SKM-1 (cell line): ENCODE data around the gene AKT2.

ENCODE experiments used
- DNase-seq: peaks from one replicate; lab custom pipeline; 2025; ENCODE audit not compliant: unreplicated experiment; lab: John Stamatoyannopoulos, UW

The AKT2 gene

DNA sequence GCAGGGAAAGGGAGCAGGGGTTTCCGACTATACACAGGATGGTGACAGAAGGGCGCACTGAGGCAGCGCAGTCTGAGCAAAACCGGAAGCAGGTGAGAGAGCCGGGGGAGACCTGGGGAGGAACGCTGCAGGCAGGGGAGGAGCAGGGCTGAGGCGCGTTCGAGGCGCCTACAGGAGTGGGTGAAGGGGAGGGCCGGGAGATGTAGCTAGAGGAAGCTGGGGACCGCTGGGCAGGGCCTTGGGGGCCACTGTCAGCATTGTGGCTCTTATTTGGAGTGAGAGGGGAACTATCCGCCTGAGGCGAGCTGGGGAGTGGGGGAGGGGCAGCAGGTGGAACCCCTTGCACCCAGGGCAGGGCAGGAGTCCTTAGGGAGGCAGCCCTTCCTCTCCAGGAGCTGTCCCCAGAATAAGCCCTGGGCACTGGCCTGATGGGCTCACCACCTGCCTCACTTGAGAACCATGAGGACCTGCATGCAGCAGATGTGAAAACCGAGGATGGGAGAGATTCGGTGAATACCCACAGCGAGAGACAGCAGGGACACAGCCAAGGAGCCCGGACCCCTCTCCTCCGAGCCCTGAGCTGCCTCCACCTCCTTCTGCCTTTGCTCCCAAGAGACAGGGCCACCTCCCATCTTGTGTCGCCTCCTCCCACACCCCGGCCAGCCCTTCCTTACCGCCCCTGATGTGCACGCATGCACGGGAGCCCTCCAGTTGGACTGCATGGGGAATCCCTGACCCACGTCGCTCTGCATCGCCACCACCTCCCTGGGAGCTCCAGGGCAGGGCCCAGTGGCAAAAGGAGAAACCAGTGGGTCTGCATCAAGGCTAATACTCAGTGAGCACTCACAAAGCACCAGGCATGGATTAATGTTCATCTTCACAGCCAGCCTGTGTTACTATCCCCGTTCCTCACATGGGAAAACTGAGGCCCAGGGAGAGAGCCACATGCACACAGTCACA, 10.3 kb downstream of the AKT2 start:
- no peak for DNase-seq

DNA sequence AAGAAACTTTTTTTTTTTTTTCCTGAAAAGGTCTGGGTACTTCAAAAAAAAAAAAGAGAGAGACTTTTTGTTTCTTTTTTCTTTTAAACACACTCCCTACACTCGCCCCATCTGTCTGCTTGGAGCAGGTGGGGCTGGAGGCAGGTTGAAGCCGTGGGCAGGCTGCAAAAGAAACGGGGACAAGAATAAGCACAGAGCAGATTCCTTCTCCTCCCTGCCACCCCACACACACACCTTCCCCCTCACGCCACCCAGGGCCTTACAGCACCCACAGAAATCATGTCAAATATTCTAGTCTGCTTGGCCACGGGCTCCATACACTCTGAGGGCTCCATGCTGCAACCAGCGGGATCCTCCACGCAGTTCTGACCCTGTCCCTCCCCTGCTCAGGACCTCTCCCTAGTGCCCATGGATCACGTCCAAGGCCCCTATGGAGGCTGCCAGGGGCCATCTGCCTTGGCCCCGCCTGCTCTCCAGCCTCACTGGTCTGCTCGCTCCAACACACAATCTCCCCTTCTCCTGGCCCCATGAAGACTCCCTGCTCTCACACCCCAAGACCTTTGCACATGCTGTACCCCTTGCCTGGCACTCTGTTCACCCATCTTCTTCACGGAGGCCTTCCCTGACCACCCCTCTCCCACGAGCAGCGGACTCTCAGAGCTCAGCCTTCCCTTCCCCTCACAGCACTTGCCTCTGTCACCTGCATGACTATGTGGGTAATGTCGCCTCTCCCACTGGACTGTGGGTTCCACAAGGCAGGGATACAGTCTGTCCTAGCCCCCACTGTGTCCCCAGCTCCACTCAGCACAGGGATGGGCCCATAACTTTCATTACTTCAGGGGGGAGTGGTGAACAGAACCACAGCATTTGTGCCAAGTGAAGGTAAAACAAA, 11.4 kb downstream of the AKT2 start:
- DNase-seq = no peak

DNA sequence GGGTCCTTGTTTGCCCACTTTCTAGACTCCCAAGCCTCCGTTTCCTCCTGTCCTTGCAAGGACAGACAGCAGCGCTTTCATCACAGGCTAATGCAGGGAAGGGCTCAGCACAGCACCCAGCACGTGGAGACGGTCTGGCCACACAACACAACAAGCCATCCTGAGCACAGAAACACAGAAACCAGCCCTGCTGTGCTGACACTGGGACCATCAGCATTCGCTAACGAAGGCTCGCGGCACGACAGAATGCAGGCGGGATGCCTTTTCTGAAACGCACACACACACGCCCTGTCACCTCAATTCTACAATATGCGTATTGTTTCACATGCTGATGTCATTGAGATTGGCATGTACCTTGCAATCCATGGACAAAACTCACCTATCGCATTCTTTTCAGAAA, 12.9 kb downstream of the AKT2 start:
- DNase-seq = no peak

- no peak for DNase-seq
Measured at GRCh38 chr19:40271706-40272105, 13.4 kb downstream of the AKT2 start.

- DNase-seq = no peak
Measured at GRCh38 chr19:40270362-40271089, 14.6 kb downstream of the AKT2 start.

- DNase-seq = no peak
Measured at GRCh38 chr19:40269216-40269940, 15.8 kb downstream of the AKT2 start.

- DNase-seq = no peak
Measured at GRCh38 chr19:40267601-40267997, 17.5 kb downstream of the AKT2 start.

DNA sequence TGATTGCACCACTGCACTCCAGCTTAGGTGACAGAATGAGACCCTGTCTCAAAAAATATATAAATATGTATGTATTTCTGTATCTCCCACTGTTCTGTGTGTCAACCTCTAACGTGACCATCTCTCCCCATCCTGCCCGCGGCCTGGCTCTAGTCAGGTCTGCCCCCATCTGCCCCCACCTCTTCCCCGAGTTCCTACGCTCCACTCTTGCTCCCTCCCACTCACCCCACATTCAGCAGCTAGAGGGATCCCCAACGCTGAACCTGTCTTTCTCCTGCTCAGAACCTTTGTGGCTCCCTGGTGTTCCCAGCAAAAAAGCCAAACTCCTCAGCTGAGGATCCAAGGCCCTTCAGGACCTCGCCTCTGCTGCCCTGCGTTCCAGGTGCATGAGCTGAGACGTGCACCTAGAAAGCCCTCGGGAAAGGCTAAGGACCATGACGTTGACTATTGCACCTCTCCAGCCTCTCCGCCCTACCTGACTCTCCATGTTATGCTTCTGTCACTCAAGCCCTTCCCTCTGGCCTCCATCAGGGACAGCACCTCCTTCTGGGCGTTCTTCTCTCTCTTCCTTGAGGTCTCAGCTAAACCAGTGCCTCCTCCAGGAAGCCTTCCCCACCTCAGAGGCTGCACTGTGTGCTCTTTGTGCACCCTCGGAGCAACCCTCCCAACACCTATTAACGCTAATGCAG, 18.1 kb downstream of the AKT2 start:
- DNase-seq = no peak

- no peak for DNase-seq
Measured at GRCh38 chr19:40266119-40266518, 19.0 kb downstream of the AKT2 start.

- DNase-seq = no peak
Measured at GRCh38 chr19:40265763-40266099, 19.4 kb downstream of the AKT2 start.

DNA sequence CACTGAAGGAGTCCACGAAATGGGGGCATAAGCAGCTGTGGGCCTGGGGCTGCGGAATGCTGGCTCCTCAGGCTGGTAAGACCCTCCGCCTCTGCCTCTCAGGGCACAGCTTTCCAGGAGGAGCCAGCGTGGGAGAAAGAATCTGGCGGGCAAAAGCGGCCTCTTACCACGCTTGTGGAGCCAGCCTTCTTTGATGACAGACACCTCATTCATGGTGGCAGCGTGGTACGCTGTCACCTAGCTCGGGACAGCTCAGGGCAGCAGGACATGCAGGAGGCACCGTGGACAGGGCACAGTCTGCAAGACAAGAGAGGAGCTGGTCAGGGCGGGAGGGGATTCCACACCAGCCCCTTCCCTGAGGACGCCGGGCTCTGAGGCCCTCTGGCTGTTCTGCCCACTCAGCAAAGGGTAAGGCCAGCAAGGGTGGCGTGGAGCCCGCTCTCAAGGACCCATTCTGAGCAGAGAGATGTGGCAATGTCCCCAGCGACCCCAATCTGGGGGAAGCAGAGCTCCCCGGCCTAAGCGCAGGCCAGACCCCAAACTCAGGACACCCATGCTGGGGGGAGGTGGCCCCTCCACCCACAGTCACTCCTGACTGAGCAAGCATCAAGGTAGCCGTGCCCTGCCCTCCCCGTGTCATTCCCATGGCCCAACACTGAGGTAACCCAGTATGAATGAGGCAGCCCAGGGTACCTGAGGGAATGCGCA, 19.9 kb downstream of the AKT2 start:
- DNase-seq = no peak

DNA sequence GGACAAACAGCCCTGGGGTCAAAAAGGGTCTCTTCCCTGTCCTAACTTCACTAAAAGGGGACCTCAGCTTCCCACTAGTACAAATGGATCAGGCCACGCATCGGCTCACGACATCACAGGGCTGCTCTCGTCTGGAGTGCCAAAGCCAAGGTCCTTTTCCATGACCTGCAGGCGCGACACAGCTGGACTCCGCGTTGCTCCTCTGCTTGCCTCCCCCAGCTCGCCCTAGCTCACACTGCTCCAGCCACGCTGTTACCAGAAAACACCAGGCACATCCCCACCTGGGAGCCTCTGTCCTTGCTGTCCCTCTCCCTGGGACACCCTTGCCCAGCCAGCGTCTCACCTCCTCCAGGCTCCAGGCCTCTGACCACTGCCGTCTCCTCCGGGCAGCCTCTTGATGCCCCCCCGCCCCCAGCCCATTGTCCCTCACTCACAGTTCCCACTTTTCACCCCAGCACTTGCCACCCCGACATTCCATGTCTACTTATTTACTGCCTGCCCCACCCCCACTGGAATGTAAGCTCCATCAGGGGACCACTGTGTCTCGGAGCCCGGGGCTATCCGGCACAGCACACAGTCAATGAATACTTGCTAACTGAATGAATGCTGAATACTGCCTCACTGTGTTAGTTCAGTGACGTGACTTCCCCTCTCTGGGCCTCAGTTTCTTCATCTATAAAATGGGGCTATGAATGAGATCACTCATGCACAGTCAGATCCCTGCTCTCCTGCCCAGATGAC, 20.7 kb downstream of the AKT2 start:
- no peak for DNase-seq

- DNase-seq = no peak
Measured at GRCh38 chr19:40263440-40264313, 21.5 kb downstream of the AKT2 start.

DNA sequence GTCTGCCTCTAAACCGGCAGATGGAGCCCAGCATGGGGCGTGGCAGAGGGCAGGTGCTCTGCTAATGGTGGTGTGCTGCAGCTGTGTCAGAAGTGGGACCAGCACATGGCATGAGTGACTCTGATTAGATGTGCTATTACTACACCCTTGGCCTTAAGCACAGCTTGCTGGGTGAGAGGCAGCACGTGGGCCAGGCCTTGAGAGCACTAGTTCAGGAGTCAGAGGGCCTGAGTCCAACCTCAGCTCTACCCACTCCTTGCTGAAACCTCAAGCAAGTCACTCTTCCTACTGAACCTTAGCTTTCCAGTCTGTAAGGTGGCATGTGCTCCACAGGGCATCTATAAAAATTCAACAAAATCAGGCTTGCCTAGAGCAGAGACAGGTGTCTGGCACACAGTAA, 22.7 kb downstream of the AKT2 start:
- DNase-seq = no peak

- DNase-seq = no peak
Measured at GRCh38 chr19:40261631-40262030, 23.5 kb downstream of the AKT2 start.

GRCh38 chr19:40257096-40257517, 28.0 kb downstream of the AKT2 start:
- no peak for DNase-seq

DNA sequence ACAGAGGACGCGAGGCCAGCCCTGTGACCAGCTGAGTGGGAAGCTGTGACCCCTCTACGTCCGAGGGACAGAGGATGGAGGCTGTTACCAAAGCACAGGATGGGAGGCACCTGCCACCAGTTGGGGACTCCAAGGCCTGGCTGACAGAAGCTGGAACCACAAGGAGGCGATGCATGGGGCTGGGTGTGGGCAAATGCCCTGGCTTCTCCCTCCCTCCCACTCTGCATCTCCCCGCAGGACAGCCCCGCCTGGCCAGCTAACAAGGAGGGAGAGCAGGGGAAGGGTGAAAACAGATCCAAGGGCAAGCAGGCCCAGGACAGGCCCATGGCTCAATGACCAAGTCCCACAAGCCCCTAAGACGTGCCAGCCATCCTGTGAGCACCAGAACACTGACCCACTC, 28.6 kb downstream of the AKT2 start:
- DNase-seq = no peak
